Ishikawa (cell line): ENCODE results near the gene MAGEA3.

Experiments
- CEBPB ChIP-seq: IDR thresholded peaks from 2 replicates; pipeline ENCODE4 v1.6.1; 2012
- CREB1 ChIP-seq: IDR thresholded peaks from 2 replicates; pipeline ENCODE4 v1.6.1; 2012; ENCODE audit warnings: low read depth
- EP300 ChIP-seq: IDR thresholded peaks from 2 replicates; pipeline ENCODE4 v1.6.1; 2012; ENCODE audit warnings: borderline replicate concordance
- FOXM1 ChIP-seq: IDR thresholded peaks from 2 replicates; pipeline ENCODE4 v1.6.1; 2012; ENCODE audit warnings: low read depth, borderline replicate concordance
- NFIC ChIP-seq: IDR thresholded peaks from 2 replicates; pipeline ENCODE4 v1.6.1; 2012
- RAD21 ChIP-seq: IDR thresholded peaks from 2 replicates; pipeline ENCODE4 v1.6.1; 2012; ENCODE audit warnings: low read depth
- REST ChIP-seq: IDR thresholded peaks from 2 replicates; pipeline ENCODE4 v1.6.1; 2012; ENCODE audit warnings: low read depth, mild to moderate bottlenecking
- TAF1 ChIP-seq: IDR thresholded peaks from 2 replicates; pipeline ENCODE4 v1.6.1; 2012; ENCODE audit warnings: low read depth, mild to moderate bottlenecking
- TF ChIP-seq, protein P1 (sequence below): IDR thresholded peaks from 2 replicates; pipeline ENCODE4 v1.6.1; 2012

DNA sequence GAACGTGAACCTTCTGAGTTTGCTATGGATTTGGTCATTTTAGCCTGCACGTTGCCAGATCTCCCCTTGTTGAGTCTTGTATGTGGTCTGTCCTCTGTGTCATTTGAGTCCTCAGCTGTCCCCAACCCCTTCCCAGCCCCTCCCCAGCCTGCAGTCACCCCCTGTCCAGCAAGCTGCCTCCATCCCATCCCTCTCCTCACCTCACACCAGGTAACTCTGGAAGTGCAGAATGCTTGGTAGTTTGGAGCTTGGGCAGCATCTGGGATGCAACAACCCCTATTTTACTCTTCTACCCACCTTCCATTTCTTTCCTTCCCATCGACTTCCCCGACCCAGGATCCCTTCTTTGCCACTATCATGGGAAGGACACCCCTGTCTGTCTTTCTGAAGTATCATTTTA is 42.5 kb upstream of the MAGEA3 start:
- no peak for TF ChIP-seq CREB1
- TF ChIP-seq REST: no peak
- no peak for TF ChIP-seq FOXM1
- TF ChIP-seq, protein P1, sequence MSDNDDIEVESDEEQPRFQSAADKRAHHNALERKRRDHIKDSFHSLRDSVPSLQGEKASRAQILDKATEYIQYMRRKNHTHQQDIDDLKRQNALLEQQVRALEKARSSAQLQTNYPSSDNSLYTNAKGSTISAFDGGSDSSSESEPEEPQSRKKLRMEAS: no peak
- TF ChIP-seq TAF1: no peak
- TF ChIP-seq RAD21: no peak
- TF ChIP-seq NFIC: no peak
- no peak for TF ChIP-seq EP300
- TF ChIP-seq CEBPB: no peak
